ENCODE results near the gene ZRANB1. TPM values are rescaled to one million over a fixed set of nuclear protein-coding genes. Genes with fewer than 3 reads are reported as not detected.

Gene ZRANB1
- total RNA-seq, 6 donors from 2014 or later, result 14.6 to 35.4 (median 17.1) TPM

- Histone ChIP-seq H3K36me3 (peaks cover 0 to 18% (median 6%) of the 10 kb centered on the region in 4 donors), H3K9me3 (no peaks in the 10 kb centered on the region), H3K27ac (peak overlapping the region in 1 of 4 donors; percentile 21), H3K27me3 (no peaks in the 10 kb centered on the region), H3K4me1 (peaks cover 29 to 45% (median 34%) of the 10 kb centered on the region in 4 donors), H3K4me3 (no peak overlapping the region)
- WGBS, 2 donors, result 75 to 86% methylated on average over 8 to 12 of the region's 12 CpGs
- TF ChIP-seq CTCF (IDR thresholded peaks at IDR 0.05), result no peak
- TF ChIP-seq POLR2AphosphoS5 (IDR thresholded peaks at IDR 0.05), result no peak
- no peak for TF ChIP-seq POLR2A (IDR thresholded peaks at IDR 0.05)
- no peak for TF ChIP-seq EP300 (IDR thresholded peaks at IDR 0.05)
- ATAC-seq (ENCODE audit: low FRiP score in 2 of 2) (no peak), DNase-seq (no peak)
Measured at GRCh38 chr10:125017547-125018298, 75.8 kb downstream of the ZRANB1 start.

GRCh38 chr10:125018576-125019143 lies 76.7 kb downstream of the ZRANB1 start:
- TF ChIP-seq POLR2AphosphoS5 (IDR thresholded peaks at IDR 0.05) (no peak), CTCF (IDR thresholded peaks at IDR 0.05) (no peak)
- H3K27ac ChIP-seq, result no peak overlapping the region
- peaks cover 30 to 51% (median 37%) of the 10 kb centered on the region in 4 donors for H3K4me1 ChIP-seq
- H3K36me3 ChIP-seq, result peaks cover 0 to 19% (median 9%) of the 10 kb centered on the region in 4 donors
- H3K27me3 ChIP-seq, result no peaks in the 10 kb centered on the region
- no peaks in the 10 kb centered on the region for H3K9me3 ChIP-seq
- H3K4me3 ChIP-seq, result no peak overlapping the region
- ATAC-seq (ENCODE audit: low FRiP score in 2 of 2), result no peak
- DNase-seq, result no peak
- 90 to 93% methylated on average over 9 of the region's 9 CpGs for WGBS, 2 donors

DNA sequence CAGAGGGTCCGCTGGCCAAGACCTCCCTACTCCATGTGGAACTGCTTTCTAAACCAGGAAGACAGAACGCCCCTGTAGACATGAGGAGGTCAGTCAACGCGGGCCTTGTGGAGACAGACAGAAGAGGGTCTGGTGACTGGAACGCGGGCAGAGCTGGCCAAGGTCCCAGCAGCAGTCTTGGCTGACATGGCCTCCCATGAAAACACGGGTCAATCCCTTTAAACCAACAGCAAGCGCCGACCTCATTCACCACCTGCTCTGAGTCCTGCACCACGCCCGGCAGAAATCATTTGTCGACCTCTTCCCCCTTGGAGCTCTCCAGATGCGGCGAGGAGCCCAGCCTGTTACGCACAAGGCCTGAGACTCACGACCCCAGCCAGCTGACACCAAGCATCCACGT lies 78.5 kb downstream of the ZRANB1 start:
- WGBS, 2 donors, result 96 to 98% methylated on average over 17 of the region's 17 CpGs
- Histone ChIP-seq H3K9me3 (no peaks in the 10 kb centered on the region), H3K4me3 (no peak overlapping the region), H3K27me3 (no peaks in the 10 kb centered on the region), H3K4me1 (peaks cover 24 to 44% (median 32%) of the 10 kb centered on the region in 4 donors), H3K36me3 (peaks cover 0 to 16% (median 9%) of the 10 kb centered on the region in 4 donors), H3K27ac (no peak overlapping the region)
- no peak for ATAC-seq (ENCODE audit: low FRiP score in 2 of 2)
- no peak for DNase-seq
- TF ChIP-seq EP300 (IDR thresholded peaks at IDR 0.05), result no peak
- no peak for TF ChIP-seq POLR2AphosphoS5 (IDR thresholded peaks at IDR 0.05)
- TF ChIP-seq CTCF (IDR thresholded peaks at IDR 0.05), result no peak
- no peak for TF ChIP-seq POLR2A (IDR thresholded peaks at IDR 0.05)

- Histone ChIP-seq H3K4me1 (peaks cover 20 to 44% (median 29%) of the 10 kb centered on the region in 4 donors), H3K36me3 (peaks cover 0 to 19% (median 11%) of the 10 kb centered on the region in 4 donors), H3K27me3 (no peaks in the 10 kb centered on the region), H3K27ac (no peak overlapping the region), H3K9me3 (no peaks in the 10 kb centered on the region), H3K4me3 (no peak overlapping the region)
- WGBS, 2 donors, result 88 to 93% methylated on average over 6 to 9 of the region's 9 CpGs
- DNase-seq (no peak), ATAC-seq (ENCODE audit: low FRiP score in 2 of 2) (no peak)
- TF ChIP-seq POLR2AphosphoS5 (IDR thresholded peaks at IDR 0.05), result no peak
- no peak for TF ChIP-seq EP300 (IDR thresholded peaks at IDR 0.05)
- TF ChIP-seq CTCF (IDR thresholded peaks at IDR 0.05), result no peak
- TF ChIP-seq POLR2A (IDR thresholded peaks at IDR 0.05), result no peak
Measured at GRCh38 chr10:125020871-125021270, 78.9 kb downstream of the ZRANB1 start.
